Suppressor macrophage treated with lipopolysaccharide for 1 hour (primary cell): ENCODE data around the gene CCT6B.

ENCODE experiments used
- DNase-seq, 3 donors: peaks; one replicate each; pipeline ENCODE4 v3.0.0-alpha.2; 2020 to 2022

Gene CCT6B

GRCh38 chr17:34883106-34884000 lies 77.9 kb downstream of the CCT6B start:
- no peak for DNase-seq

DNA sequence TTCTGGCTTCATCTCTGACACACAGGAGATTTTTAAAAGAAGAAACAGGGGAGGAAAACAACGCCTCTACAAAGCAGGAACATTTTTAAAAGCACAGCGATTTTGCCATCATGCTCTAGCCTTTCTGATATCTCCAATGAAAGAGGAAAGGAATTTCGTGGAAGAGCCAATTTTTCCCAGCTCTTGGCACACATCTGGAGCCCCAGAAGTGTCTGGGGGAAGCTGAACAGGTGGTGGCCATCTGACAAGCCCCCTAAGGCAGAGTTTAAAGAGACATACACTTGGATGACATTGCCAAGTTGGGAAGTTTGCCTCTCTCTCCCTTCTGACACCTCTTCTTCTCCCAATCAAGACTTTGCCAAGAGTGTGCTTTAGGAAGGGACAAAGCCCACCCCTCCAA lies 82.1 kb downstream of the CCT6B start:
- no peak for DNase-seq
